Activated B cell treated with CpG ODN at 0.5 μM for 24 hours (primary cell): ENCODE results near the gene NAP1L5. TPM values are rescaled to one million over a fixed set of nuclear protein-coding genes. Genes with fewer than 3 reads are reported as not detected.

Source experiments
- ATAC-seq: fragments of 200-7000 bp; cut with Tn5 transposase; one replicate; pipeline ENCODE4 v1.10.0; 2021; ENCODE audit warnings: low read depth, mild to moderate bottlenecking, moderate library complexity
- CTCF ChIA-PET: fragments of 350-600 bp; sonication (Branson Sonifier 250); formaldehyde crosslinking; loops from one replicate; lab custom pipeline; 2021; ENCODE audit warnings: antibody characterized with exemption; lab: Charles Lee
- POLR2A ChIA-PET: fragments of 350-600 bp; sonication (Branson Sonifier 250); formaldehyde crosslinking; loops from one replicate; lab custom pipeline; 2021; ENCODE audit warnings: antibody characterized with exemption; lab: Charles Lee
- DNase-seq: peaks from one replicate; pipeline ENCODE4 v3.0.0; 2022
- H3K27ac Mint-ChIP-seq: one replicate; pipeline ENCODE4 v1.8.0; 2020; ENCODE audit warnings: mixed read lengths
- H3K27me3 Mint-ChIP-seq: one replicate; pipeline ENCODE4 v1.8.0; 2021; ENCODE audit warnings: mixed read lengths
- H3K36me3 Mint-ChIP-seq: one replicate; pipeline ENCODE4 v1.8.0; 2021; ENCODE audit warnings: low read depth, mixed read lengths
- H3K4me1 Mint-ChIP-seq: one replicate; pipeline ENCODE4 v1.8.0; 2021; ENCODE audit warnings: mixed read lengths
- H3K4me3 Mint-ChIP-seq: one replicate; pipeline ENCODE4 v1.8.0; 2020; ENCODE audit warnings: mild to moderate bottlenecking, mixed read lengths
- H3K9me3 Mint-ChIP-seq: one replicate; pipeline ENCODE4 v1.8.0; 2020; ENCODE audit warnings: mixed read lengths
- intact Hi-C: fragments of 100-400 bp; cut with micrococcal nuclease; formaldehyde crosslinking; loops from one replicate; pipeline ENCODE4 v1.15.1; 2024
- total RNA-seq: library from RNA; stranded (reverse); gene quantifications from 2 replicates; pipeline ENCODE4 v1.2.3, GENCODE V29; 2022
- TF ChIP-seq, protein P1 (sequence below): fragments of 200-600 bp; IDR thresholded peaks from one replicate; pipeline ENCODE4 v1.8.0; 2022; ENCODE audit warnings: antibody characterized with exemption, mild to moderate bottlenecking

NAP1L5 gene, protein sequence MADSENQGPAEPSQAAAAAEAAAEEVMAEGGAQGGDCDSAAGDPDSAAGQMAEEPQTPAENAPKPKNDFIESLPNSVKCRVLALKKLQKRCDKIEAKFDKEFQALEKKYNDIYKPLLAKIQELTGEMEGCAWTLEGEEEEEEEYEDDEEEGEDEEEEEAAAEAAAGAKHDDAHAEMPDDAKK
- 1.8 and 2.6 TPM in 2 replicates for total RNA-seq

DNA sequence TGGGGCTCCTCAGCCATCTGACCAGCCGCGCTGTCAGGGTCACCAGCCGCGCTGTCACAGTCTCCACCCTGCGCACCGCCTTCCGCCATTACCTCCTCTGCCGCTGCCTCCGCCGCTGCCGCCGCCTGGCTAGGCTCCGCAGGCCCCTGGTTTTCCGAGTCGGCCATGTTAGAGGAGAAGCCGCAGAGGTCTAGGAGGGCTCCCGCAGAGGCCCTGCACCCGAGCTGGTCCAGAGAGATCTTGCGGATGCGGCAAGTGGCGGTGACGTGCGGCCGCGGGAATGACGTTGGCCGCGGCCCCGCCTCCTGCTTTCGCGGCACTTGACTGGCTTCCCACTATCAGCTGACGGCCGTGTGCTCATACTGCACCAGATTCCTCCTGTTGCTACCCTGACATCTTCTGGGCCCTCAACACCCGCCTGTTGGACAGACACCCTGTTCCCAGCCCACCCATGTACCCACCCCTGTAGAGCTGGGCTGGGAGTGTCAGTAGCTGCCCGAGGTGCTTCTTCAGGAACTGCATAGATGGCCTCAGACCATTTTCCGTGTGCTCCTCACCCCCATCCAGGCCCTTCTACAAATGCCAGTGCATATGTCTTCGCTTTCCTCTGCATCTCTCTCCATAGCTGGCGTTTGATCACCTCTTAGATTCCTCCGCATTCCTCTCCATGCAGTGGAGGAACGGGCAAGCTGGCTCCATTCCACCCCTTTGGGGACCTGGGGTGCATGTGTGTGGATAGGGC lies at the start of gene NAP1L5:
NAP1L5 (minus strand) TSS at position 242 of the 742 bp plus-strand sequence; CDS start at position 167, 75 bp downstream.
- no peaks in the 10 kb centered on the region for H3K27me3 Mint-ChIP-seq
- intact Hi-C loops: loop anchor here (1.0 to 10.0 kb wide), 2 partner anchors 105 to 417 kb away; partner anchors contain the start of genes HERC3 and TIGD2
- ChIA-PET CTCF (interaction anchor here (1.0 kb wide), 1 partner anchor 171 kb away, joined by 3 read pairs; no protein-coding TSS in a partner anchor), POLR2A (interaction anchor here (0.7 to 1.6 kb wide), 2 partner anchors 105 to 106 kb away, joined by 4 to 6 read pairs; partner anchors contain the start of gene HERC3)
- TF ChIP-seq, protein P1, sequence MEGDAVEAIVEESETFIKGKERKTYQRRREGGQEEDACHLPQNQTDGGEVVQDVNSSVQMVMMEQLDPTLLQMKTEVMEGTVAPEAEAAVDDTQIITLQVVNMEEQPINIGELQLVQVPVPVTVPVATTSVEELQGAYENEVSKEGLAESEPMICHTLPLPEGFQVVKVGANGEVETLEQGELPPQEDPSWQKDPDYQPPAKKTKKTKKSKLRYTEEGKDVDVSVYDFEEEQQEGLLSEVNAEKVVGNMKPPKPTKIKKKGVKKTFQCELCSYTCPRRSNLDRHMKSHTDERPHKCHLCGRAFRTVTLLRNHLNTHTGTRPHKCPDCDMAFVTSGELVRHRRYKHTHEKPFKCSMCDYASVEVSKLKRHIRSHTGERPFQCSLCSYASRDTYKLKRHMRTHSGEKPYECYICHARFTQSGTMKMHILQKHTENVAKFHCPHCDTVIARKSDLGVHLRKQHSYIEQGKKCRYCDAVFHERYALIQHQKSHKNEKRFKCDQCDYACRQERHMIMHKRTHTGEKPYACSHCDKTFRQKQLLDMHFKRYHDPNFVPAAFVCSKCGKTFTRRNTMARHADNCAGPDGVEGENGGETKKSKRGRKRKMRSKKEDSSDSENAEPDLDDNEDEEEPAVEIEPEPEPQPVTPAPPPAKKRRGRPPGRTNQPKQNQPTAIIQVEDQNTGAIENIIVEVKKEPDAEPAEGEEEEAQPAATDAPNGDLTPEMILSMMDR: no peak
- H3K36me3 Mint-ChIP-seq: peaks cover 45% of the 10 kb centered on the region
- peak within 1 kb of the TSS; percentile 89 for H3K4me3 Mint-ChIP-seq
- H3K9me3 Mint-ChIP-seq: no peaks in the 10 kb centered on the region
- peak within 1 kb of the TSS; percentile 78 for H3K27ac Mint-ChIP-seq
- peaks cover 9% of the 10 kb centered on the region for H3K4me1 Mint-ChIP-seq
- DNase-seq (peak; percentile 55), ATAC-seq (peak; percentile 84)

DNA sequence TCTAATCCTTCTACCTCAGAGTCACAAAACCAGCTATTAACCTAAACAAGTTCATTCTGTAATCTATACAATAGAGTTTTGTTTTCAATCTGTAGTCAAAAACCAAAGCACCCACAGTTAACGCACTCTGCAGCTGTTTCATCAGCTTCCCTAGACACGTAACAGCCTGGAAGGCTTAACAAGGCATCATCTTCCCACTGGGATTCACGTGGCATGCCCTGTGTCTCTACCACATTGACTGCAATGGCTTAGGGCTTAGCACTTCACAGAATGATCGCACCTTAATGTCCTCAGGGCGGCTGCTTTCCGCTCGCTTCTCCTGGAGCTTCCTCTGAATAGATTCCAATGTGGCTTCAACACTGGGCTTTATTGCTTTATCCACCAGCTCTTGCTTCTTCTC lies 49.7 kb upstream of the NAP1L5 start:
- TF ChIP-seq, protein P1: no peak
- no peaks in the 10 kb centered on the region for H3K27me3 Mint-ChIP-seq
- intact Hi-C loops: no loop called here
- no peak overlapping the region for H3K4me3 Mint-ChIP-seq
- H3K9me3 Mint-ChIP-seq: no peaks in the 10 kb centered on the region
- no peaks in the 10 kb centered on the region for H3K4me1 Mint-ChIP-seq
- H3K27ac Mint-ChIP-seq: no peak overlapping the region
- DNase-seq: no peak
- ChIA-PET POLR2A (no interaction called here), CTCF (no interaction called here)
- H3K36me3 Mint-ChIP-seq: no peaks in the 10 kb centered on the region
- ATAC-seq: no peak

DNA sequence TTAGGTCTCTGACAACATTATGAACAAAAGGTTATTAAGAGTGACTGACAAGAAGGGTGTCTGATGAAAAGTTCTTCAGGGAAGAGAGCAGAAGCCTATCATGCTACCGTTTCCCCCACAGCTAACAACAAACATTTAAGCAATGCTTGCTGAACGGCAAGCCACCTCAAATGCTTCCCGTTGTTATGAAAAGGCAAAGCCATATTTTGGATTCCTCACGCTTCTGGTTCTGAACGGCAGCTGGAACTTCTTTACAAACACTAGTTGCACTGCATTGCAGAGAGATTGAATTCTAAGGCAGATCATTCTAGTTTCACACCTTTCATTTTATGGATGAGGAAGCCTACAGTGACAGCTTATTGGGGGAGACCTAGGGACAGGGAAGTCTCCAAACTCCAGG lies 48.6 kb upstream of the NAP1L5 start:
- H3K27me3 Mint-ChIP-seq: no peaks in the 10 kb centered on the region
- POLR2A ChIA-PET: no interaction called here
- no peaks in the 10 kb centered on the region for H3K4me1 Mint-ChIP-seq
- H3K4me3 Mint-ChIP-seq: no peak overlapping the region
- DNase-seq (no peak), ATAC-seq (no peak)
- intact Hi-C loops: no loop called here
- TF ChIP-seq, protein P1: no peak
- H3K9me3 Mint-ChIP-seq: no peaks in the 10 kb centered on the region
- no peaks in the 10 kb centered on the region for H3K36me3 Mint-ChIP-seq
- CTCF ChIA-PET: no interaction called here
- no peak overlapping the region for H3K27ac Mint-ChIP-seq

DNA sequence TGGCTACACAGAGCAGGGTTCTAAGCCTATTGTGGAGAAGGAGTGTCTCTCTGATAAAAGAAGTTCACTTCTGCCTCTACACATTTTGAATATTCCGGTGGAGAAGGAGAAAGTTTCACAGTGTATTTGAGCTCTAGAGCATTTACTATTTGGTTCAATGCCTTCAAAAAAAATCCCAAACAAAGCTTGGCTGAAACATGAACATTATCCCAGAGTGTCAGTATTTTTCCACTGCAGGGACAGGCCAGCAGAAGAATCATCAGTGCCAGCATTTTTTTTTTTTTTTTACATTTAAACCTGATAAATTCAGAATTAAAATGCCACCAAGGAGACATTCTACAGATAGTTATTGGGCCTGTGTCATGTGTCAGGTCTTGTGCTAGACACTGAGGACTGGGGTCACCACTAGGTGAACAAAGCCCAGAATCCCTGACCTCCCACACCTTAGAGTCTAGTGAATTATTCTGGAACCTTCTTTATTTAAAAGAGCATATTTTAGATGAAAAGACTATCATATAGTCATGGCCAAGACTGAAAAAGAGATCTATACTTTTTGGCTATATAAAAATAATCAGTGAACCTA lies 48.0 kb upstream of the NAP1L5 start:
- H3K36me3 Mint-ChIP-seq: no peaks in the 10 kb centered on the region

More for the DNA sequence above, 48.0 kb upstream of the NAP1L5 start:
- intact Hi-C loops: no loop called here
- Mint-ChIP-seq H3K4me1 (no peaks in the 10 kb centered on the region), H3K9me3 (no peaks in the 10 kb centered on the region), H3K27me3 (no peaks in the 10 kb centered on the region), H3K4me3 (no peak overlapping the region), H3K27ac (no peak overlapping the region)
- ChIA-PET POLR2A (no interaction called here), CTCF (no interaction called here)
- DNase-seq (no peak), ATAC-seq (no peak)
- TF ChIP-seq, protein P1: no peak
